Astrocyte of the cerebellum (primary cell): ENCODE measurements around the gene PTPRK.

Experiments used
- DNase-seq: peaks from one replicate; pipeline ENCODE4 v3.0.0-alpha.2; 2011; ENCODE audit warnings: low read depth
- H3K4me3 ChIP-seq: 2 replicates; pipeline ENCODE4 v1.5.1; 2011; ENCODE audit warnings: mild to moderate bottlenecking, low read depth, low read length, moderate library complexity
- in situ Hi-C: cut with HindIII; loops from 2 replicates; pipeline ENCODE4 v1.10.0; 2017; ENCODE audit warnings: low sequenced_read_pairs
- TF ChIP-seq, protein P1 (sequence below): IDR thresholded peaks from 2 replicates; pipeline ENCODE4 v1.5.1; 2012; ENCODE audit warnings: low read length, low read depth, moderate library complexity, mild to moderate bottlenecking; ENCODE audit errors: missing control alignments

Gene PTPRK

DNA sequence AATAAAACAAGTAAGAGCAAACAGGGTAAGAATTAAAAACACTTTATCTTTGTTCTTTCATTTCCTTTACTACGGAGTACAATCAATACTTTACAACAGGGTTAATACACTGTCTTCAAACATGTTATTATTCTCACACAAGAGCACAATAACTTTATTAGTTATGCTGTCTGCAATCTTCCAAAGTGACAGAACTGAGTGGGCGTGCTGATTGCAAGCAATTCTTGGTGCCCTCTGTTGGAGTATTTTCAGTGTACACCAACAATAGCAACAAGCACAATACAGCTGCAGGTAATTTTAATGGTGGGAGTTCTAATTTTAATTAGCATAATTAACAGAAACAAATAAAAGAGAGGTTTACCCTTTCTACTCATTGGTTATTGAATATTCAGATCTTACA lies 33.9 kb upstream of the PTPRK start:
- TF ChIP-seq, protein P1, sequence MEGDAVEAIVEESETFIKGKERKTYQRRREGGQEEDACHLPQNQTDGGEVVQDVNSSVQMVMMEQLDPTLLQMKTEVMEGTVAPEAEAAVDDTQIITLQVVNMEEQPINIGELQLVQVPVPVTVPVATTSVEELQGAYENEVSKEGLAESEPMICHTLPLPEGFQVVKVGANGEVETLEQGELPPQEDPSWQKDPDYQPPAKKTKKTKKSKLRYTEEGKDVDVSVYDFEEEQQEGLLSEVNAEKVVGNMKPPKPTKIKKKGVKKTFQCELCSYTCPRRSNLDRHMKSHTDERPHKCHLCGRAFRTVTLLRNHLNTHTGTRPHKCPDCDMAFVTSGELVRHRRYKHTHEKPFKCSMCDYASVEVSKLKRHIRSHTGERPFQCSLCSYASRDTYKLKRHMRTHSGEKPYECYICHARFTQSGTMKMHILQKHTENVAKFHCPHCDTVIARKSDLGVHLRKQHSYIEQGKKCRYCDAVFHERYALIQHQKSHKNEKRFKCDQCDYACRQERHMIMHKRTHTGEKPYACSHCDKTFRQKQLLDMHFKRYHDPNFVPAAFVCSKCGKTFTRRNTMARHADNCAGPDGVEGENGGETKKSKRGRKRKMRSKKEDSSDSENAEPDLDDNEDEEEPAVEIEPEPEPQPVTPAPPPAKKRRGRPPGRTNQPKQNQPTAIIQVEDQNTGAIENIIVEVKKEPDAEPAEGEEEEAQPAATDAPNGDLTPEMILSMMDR = peak; percentile 32
- DNase-seq = no peak
- in situ Hi-C loops = no loop called here
- H3K4me3 ChIP-seq = no peak overlapping the region

DNA sequence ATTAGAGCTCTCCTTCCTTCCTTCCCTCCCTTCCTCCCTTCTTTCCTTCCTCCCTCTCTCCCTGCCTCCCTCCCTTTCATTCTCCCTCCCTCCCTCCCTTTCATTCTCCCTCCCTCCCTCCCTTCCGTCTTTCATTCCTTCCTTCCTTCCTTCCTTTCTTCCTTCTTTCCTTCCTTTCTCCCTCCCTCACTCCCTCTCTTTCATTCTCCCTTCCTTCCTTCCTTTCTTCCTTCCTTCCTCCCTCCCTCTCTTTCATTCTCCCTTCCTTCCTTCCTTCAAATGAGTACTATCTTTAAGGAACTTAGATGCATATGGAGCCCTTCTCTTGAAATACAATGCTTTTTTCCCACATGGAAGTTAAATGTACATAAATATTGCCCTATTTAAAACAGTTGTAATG lies 20.9 kb upstream of the PTPRK start:
- no peak for DNase-seq
- TF ChIP-seq, protein P1 = no peak
- no peak overlapping the region for H3K4me3 ChIP-seq
- in situ Hi-C loops = no loop called here

DNA sequence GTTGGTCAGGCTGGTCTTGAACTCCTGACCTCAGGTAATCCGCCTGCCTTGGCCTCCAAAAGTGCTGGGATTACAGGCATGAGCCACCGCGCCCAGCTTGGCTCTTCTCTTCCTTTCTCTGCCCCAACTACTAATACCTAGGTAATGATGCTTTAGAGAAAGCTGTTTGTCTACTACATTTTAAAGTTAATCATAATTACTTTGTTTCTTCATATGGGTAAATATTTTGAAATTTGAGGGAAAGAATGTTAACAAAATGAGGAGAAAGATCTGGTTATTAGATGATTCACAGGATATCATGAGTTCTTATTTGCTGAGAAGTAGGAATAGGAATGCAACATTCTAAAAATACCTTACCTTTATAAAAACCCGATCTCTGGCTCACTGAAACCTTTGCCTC lies 18.4 kb upstream of the PTPRK start:
- in situ Hi-C loops = no loop called here
- no peak overlapping the region for H3K4me3 ChIP-seq
- DNase-seq = no peak
- TF ChIP-seq, protein P1 = no peak

DNA sequence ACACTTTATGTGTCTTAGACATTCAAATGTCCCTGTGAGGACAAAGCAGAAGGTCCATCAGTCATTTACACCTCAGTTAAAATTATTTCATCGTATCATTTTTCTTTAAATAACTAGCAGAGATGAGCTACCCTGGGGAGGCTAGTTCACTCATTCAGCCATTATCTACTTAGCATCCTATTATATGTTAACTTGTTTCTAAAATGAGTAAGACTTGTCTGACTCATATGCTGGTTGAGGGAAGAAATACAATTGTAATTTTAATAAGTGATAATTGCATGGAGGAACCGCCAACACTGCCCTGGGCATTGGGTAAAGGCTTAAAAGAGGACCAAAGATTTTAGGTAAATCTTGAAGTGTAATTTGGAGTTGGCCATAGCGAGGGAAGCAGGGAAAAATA lies 12.4 kb upstream of the PTPRK start:
- no peak overlapping the region for H3K4me3 ChIP-seq
- in situ Hi-C loops = no loop called here
- no peak for DNase-seq
- TF ChIP-seq, protein P1 = no peak

DNA sequence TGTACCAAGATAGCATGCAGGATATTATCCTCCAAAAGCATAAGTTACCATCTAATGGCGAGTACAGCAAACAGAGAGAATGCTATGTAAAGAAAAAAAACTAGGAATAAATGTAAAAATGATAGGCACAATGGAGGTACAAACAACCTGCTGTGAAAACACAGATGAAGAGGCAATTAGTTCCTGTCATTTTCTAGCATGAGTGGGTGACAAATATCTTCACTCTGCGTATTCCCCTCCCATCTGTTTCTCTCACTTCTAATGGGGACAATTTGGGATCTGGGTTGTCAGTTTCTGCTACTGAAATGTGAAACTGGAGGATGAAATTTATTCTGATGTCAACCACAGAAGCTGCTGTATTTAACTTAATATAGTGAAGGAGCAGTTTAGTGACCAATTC lies 11.7 kb upstream of the PTPRK start:
- H3K4me3 ChIP-seq = no peak overlapping the region
- TF ChIP-seq, protein P1 = no peak
- no peak for DNase-seq
- in situ Hi-C loops = no loop called here

DNA sequence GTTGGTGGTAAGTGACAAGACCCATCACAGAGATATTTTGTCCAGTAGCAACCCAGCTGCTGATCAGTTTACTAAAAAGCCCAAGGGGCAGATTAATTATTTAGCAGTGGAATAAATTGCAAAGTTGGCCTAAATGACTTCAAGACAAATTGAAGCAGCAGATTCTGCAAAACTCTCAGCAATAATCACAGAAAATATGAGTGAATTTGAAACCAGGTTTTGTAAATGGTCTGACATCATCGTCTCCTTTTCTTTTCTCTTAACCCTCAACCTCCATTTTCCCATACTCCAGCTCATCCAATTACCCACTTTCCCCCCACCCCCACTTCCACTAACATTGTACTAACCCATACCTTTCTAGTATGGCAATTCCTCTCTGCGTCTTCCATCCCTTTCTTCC lies 11.3 kb upstream of the PTPRK start:
- DNase-seq = no peak
- in situ Hi-C loops = no loop called here
- no peak overlapping the region for H3K4me3 ChIP-seq
- TF ChIP-seq, protein P1 = no peak

DNA sequence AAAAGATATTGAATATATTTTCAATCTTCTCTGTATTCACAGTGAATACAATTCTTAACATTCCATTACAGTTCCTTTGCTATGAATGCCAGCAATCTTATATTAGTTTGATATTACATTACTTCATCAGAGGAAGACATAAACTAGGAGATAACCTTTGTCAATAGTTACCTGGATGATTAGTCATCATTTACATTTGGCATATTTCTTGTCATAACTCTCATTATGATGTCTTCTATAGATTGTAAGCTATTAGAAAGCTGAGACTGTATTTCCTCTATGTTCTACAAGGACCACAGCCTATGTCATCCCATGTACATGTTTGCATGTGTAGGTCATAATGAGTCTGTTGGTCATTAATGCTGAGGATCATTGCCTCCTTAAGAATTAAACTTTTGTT lies 7.8 kb upstream of the PTPRK start:
- H3K4me3 ChIP-seq = no peak overlapping the region
- TF ChIP-seq, protein P1 = no peak
- DNase-seq = no peak
- in situ Hi-C loops = no loop called here
